Non-pigmented ciliary epithelial cell (primary cell): ENCODE data around the gene POU2AF2.
"Not testable (repeated sequence)": the region's sequence is repeated elsewhere in the genome, so short reads cannot be mapped to it uniquely, and the experiment has no call there.

ENCODE experiments used
- DNase-seq: peaks from one replicate; pipeline ENCODE4 v3.0.0-alpha.2; 2010; ENCODE audit warnings: low read depth

POU2AF2 gene

DNA sequence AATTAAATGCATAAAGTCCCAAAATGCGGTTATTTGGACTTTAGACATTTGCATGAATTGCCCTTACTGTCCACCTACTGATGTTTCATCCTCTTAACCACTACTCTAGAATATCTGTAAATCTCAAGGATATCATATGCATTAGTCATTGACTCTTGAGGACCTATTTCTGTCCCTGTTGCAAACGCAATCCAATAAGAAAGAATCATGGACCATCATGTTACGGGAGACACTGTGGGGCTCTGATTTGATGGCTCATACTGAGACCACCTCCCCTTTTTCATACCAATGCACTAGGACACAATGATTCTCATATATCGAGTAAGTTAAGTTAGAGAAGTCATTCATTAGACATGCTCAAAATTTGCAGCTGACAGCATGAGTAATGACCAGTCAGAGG lies 14.4 kb downstream of the POU2AF2 start:
- no peak for DNase-seq

DNA sequence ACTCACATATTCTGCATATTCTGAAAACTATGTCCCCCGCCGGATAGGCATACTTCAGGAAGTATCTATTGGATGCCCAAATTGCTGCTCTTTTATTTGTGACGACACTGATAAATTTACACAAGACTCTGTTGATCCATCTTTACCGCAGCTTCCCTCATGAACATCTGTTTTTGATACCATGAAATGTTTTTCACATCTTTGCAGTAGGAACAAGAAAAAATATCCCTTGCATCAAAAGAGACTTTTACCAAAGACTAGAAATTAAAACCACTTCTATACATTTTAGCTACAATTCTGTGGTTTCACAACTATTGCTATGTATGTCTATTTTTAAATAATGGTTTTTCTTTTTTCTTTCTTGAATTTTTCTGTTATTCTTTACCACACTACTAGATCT lies 15.3 kb downstream of the POU2AF2 start:
- no peak for DNase-seq

DNA sequence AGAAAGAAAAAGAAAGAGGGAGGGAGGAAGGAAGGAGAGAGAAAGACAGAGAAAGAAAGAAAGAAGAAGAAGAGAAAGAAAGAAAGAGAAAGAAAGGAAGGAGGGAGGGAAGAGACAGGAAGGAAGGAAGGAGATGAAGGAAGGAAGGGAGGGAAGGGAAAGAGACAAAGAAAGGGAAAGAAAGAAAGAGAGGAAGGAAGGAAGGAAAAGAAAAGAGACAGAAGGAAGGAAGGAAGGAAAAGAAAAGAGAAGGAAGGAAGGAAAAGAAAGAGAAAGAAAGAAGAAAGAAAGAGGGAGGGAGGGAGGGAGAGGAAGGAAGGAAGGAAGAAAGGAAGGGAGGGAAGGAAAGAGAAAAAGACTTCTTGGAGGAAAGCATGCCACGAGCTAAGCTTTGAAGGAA lies 19.1 kb downstream of the POU2AF2 start:
- no peak for DNase-seq

DNA sequence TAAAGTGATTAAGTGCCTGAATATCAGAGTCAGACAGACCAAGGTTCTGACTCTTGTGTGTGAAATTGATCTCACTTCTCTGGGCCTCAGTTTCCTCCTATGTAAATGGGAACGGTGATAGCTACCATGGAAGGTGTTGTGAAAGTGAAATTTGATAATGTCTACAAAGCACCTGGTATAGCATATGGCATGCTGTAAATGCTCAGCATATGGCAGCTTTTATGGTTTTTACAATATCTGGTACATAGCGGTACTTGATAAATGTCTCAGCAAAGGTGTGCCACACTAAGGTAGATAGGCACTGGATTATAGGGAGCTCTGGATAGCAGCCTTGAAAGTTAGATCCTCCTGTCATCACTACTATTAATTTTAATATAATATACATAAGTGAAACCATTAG lies 19.9 kb downstream of the POU2AF2 start:
- DNase-seq: no peak

DNA sequence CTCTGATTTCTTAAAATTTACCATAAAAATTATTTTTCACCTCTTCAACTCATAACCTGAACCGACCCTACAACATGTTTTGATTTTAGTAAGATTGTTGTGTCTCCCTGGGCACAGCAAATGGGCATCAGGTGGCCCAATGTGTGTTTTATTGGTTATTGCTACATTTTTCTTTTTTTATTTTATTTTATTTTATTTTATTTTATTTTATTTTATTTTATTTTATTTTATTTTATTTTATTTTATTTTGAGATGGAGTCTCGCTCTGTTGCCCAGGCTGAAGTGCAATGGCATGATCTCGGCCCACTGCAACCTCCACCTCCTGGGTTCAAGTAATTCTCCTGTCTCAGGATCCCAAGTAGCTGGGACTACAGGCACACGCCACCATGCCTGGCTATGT lies 22.8 kb downstream of the POU2AF2 start:
- not testable (repeated sequence) for DNase-seq

DNA sequence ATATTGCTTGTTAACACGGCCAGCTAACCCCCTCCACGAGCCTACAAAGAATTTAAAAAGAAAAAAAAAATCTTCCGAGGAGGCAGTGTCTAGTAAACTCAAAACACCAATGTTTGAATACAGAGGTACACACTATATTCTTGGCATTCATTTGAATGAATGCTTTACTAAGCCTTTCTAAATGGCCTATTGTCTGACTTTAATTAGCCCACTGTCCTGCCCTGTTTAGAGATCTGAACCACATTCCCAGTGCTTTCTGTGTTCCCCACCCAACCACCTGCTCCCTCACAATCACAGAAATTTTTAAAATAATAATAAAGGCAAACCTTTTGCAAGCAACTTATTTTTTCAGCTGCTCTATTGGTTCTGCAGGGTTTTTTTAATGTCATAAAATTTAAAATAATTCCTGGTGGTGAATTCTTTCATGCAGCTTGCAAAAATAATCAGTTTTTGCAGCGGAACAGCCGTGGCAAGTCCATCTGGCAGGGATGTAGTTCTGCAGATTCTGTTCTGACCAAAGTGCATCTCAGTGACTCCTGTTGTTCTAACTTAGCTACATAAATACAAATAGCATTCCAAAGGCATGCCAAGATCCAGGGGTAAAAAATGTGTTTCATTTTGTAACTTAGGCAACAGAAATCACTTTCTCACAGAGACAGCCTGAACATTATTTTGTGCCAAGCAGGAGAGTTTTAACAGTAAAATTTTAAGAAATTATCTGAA lies 23.8 kb downstream of the POU2AF2 start:
- DNase-seq: no peak

DNA sequence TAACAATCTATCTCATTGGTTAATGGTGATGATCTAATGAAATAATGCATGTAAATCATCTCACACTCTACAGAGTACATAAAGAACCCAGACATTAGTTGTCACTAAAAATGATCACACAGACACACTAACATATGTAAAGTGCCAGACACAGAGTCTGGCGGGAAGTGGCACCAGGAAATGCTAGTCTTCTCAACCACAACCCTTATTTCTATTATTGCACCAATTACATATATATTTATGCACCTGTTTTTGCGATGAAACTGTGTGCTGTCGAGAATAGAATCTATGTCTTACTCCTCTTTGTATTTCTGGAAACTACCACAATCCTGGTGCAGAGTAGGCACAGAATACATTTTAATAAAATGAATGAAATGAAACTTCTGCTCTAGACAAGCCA lies 26.9 kb downstream of the POU2AF2 start:
- DNase-seq: no peak

DNA sequence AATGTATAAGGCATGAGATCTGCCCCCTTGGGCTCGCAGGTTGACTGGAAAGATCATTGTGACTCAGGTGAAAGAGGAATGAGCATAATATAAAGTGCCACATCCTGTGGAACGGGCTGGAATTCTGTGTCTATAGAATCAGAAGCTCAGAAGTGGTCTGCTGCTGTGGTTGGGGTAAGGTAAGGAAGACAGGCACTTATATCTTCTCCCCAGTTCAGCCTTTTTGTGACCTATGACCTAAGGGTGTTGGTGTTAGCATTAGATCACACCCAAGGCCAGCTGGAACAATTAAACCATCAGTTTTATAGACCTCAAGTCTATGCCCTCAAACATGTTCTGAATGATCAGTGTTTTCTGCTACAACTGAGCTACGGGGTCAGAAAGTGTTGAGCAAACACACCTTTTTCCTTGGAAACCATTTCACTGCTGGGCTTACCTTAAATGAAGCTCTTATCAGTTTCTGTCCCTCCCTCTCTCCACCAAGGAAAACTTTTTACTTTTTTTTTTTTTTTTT lies 37.1 kb downstream of the POU2AF2 start:
- no peak for DNase-seq

DNA sequence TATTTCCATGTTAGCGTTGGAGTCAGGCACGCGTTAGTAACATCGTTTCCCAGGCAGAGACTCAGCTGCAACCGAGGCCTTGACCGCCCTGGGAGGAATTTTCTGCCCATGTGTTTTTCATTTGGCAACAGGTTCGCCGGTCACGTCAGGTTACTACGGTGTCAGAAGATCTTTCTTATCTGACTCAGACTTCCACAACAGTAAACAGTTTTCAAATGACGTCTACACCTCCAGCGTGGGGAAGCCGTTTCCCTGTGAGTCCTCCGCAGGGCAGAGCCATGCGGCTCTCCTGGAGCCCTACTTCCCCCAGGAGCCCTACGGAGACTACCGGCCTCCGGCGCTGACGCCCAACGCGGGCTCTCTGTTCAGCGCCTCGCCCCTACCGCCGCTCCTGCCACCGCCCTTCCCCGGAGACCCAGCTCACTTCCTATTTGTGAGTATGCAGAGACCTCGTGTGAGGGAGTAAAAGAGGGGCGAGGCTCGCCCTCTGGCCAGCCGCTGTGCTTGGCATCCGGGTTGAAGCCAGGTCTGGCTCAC lies 38.5 kb downstream of the POU2AF2 start:
- DNase-seq: peak; percentile 46

DNA sequence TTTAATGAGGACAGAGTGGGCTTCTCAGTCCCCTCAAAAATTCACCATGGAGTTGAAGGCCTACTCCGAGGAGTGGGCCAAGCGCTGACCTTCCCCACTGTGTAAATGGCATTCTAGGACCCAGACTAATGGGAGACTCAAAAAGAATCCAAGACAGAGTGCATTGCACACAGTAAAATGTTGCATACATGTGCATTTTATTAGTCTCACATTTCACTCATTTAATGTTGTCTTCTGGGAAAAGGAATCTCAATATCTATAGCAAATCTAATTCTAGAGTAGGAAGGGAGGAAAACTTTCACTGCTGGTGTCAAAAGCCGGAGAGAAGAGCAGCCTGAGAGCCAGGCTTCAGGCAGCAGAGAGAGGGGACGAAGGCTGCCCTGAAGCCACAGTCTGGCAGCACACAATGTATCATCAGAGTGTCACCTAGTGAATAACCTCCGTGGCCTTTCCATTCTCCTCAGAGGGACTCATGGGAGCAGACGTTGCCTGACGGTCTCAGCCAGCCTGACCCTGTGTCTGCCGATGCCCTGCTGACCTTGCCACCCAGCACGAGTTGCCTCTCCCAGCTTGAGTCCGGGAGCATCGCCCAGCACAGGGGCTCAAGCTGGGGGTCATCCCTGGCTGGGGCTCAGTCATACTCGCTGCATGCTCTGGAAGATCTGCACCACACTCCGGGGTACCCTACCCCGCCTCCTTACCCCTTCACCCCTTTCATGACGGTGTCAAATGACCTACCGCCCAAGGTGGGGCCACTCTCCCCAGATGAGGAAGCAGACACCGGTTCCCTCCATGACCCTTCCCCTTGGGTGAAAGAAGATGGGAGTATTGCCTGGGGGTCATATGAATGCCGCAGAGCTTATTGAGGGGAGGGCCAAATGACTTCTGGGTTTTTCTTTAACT lies 39.9 kb downstream of the POU2AF2 start:
- no peak for DNase-seq

DNA sequence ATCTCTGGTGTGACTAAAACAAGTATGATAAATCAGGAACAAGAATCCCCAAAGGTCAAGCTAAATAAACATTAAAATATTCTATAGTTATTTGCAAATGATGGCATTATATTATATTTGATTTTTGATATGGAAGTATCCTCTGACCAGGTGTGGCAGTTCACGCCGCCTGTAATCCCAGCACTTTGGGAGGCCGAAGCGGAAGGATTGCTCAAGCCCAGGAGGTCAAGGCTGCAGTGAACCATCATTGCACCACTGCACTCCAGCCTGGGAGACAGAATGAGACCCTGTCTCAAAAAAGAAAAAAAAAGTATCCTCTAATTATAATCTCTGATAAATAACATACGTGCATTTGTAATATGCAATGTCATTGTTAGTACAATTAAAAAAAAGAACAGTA lies 46.2 kb downstream of the POU2AF2 start:
- no peak for DNase-seq

DNA sequence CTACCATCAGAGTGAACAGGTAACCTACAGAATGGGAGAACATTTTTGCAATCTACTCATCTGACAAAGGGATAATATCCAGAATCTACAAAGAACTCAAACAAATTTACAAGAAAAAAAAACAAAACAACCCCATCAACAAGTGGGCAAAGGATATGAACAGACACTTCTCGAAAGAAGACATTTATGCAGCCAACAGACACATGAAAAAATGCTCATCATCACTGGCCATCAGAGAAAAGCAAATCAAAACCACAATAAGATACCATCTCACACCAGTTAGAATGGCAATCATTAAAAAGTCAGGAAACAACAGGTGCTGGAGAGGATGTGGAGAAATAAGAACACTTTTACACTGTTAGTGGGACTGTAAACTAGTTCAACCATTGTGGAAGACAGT lies 46.9 kb downstream of the POU2AF2 start:
- DNase-seq: not testable (repeated sequence)

DNA sequence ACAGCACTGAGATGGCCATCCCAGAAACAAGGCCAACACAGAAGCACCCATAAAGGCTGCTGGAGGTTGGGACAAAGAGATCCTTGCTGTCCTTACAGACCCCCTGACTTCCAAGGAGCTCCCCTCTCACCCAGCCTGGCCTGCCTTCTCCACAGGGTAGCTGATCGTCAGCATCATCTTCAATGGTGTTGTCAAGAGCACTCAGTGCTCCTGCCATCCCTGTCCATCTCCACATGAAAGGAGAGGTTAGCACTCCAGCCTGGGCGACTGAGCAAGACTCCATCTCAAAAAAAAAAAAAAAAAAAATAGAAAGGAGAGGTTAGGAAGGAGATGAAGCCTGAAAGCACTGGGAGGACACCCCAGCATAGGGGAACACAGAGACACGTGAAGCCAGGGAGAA lies 50.7 kb downstream of the POU2AF2 start:
- no peak for DNase-seq

DNA sequence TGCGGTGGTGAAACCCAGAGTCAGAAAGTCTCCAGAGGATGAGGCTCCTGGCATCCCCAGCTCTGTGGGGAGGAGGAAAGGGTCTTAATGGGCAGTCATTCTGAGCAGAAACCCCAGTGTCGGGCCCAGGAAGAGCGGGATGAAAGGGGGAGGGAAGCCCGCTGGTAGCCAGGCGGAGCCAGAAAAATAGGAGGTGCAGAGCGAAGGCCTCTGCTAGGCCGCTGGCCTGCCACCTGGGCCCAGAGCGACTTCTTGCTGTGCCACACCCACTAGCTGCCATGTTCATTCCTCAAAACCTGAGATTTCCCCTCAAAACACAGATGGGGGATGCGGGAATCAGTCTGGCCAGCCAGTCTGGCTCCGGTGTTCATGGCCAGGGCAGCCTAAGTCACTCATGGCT lies 52.2 kb downstream of the POU2AF2 start:
- DNase-seq: no peak

DNA sequence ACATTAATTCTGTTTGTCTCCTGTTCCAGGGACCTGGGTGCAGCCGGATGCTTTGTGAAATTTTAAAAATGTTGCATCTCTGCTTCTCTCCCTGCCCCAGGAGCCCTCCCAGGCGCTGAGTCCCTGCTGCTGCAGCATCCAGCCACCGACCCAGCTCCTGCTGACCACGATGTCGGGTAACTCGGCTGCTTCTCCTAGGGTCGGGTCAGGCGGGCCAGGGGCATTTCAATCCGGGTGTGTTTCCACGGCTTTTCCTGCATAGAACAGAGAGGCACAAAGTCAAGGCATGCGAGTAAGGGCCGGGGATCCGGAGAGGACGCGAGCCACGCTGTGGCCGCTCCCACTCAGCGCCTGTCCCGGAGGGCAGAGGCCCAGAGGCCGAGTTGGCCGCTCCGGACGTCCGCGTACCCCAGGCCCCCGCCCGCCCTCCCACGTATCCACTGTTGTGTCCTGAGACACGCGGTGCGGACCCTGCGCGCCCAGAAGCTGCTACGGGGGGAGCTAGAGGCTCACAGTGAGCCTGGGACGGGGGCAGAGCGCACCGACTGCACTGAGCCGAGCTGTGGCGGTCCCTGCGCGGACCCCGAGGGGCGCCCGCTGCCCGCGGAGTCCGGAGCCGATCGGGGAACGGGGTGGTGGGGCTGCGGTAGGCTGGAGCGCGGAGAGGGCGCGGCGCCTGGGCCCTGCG lies 53.0 kb downstream of the POU2AF2 start, which contains the start of gene POU2AF3:
Gene POU2AF3 (plus strand): TSS at position 134 of the 688 bp plus-strand sequence. CDS start 36 bp downstream, at position 170.
- no peak for DNase-seq

DNA sequence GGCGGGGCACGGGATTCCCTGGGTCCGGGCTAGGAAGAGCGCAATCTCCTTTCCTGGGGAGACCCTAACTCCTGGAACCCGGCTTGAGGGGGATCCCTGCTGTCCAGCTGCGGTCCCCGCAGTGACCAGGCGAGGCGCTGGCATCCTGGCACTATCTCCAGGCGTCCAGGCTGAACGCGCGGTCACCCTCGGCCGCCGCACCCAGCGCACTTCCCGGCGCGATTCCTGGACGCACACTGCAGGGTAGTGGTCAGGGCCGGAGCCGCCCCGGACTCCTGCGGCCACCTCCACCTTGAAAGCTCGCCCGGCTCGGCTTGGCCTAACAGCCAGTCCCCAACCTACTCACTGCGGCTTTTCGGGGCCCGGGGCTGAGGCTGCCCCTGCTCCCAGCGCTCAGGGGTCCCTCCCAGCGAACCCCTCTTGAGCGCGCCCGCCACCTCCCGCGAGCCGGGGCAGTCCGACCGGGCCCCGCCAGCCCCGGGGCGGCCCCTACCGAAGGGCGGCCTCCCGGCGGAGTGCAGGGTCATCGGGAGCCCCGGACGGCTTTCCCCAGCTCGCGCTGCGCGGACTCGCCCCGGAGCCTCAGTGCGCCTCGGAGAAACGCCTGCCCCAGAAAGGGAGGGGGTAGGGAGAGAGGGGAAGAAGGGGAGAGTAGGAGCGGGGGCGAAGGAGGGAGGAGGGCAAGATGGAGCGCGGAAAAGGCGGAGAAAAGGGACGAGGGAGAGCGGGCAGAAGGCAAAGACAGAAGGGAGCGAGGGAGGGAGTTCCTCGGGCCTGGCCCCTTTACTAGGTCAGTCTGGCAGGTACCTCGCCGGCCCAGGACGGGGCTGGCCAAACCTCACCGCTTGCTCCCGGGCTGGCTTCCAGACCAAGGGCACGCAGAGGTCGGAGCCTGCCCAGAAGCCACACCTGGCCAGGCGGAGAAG lies 53.8 kb downstream of the POU2AF2 start:
- no peak for DNase-seq

DNA sequence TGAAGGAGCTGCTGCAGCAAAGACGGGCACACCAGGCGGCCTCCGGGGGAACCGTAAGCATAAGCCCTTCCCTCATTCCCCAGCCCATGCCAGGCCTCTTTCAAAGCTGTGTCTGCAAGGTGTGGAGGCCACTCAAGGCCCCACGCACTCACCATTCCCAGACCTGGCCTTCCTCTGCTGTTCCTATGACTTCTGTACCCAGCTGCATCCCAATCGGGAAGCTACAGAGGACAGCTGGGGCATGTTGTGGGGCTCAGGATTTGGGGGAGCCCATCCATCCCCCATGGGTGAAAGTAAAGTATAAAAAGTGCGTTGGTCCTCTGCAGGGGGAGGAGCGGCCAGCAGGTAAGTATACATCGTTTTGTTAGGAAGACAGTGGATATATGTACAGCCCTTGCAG lies 55.0 kb downstream of the POU2AF2 start:
- DNase-seq: no peak

DNA sequence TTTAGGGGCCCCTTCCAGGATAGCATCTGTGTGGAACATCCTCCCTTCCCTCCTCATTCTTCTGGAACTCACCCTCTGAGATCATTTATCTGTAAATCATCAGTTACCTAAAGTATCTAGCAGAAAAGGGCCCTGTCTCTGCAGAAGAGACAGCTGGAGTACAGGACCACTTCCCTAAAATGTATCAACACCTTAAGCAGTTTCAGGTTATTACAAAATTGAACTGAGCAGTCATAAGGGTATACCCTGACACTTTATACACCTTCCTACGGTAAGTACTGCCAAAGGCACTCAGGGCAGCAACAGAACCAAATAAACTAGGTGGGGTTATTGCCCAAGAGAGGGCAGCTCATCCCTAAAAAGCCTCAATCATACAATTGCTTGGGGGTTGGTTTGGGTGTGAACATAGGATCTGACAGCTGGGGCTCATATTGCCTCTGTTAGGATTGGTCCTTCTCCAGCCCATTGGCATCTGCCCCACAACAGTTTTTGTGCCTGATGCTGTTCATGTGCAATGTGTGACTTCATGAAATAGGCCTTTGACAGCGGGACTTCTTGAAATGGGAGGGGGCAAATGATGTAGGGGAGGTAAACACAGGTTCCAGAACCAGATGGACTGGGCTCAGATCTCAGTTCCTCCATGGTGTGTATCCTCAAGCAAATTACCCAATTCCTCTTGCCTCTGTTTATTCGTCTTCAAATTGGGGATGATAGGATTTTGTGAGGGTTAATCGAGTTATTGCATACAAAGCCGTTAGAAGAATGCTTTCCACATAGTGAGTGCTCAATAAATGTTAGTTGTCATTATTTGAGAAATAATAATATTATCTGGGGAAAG lies 55.7 kb downstream of the POU2AF2 start:
- DNase-seq: no peak

DNA sequence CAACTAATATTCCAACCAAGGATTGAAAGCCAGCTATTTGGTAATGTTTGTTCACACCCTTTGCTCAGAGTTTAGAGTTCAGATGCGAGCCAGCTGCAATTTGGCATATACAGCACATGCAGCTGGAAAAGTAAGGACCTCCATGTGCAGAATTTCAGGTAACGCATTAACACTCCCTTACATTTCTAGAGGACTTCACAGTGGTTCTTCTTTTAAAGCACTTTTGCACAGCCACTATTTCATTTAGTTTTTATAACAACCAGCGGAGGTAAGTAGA lies 56.3 kb downstream of the POU2AF2 start:
- DNase-seq: no peak

DNA sequence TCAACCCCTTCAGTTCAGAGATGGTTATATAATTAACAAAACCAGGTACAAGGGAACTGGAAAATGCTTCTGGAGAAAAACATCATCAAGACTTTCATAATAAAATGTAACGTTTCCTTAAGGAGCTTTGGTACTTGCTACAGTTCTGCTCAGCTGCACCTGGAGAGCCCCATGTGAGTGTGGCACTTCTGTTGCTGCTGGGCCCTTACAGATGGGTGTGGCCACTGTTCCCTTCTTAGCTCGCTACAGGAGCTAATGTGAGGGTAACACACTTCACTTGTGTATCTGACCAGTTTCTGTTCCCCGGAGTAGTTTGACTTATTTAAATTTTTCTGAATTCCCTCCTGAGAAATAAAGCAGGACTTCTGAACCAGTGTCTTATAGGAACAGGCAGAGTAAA lies 56.8 kb downstream of the POU2AF2 start:
- no peak for DNase-seq
